IMR-90 (cell line): ENCODE results near the gene CCT5. TPM values are rescaled to one million over a fixed set of nuclear protein-coding genes. Genes with fewer than 3 reads are reported as not detected.

Experiments
- ATAC-seq: fragments of 200-7000 bp; cut with Tn5 transposase; 2 replicates; pipeline ENCODE4 v1.9.1; 2020; ENCODE audit warnings: low read depth, mild to moderate bottlenecking, moderate library complexity
- BruUV-seq: library from RNA; stranded (reverse); fragments of 400-500 nt; replicated peaks from 2 replicates; lab custom pipeline; 2021; lab: Mats Ljungman, UMichigan
- CTCF ChIA-PET: fragments of 300-600 bp; formaldehyde crosslinking; extraction: SDS; loops from one replicate; lab custom pipeline; 2021; ENCODE audit warnings: antibody characterized with exemption; lab: Yijun Ruan, JAX
- POLR2A ChIA-PET: fragments of 300-600 bp; sonication (Branson Sonifier 250); formaldehyde crosslinking; loops from one replicate; lab custom pipeline; 2022; ENCODE audit warnings: antibody characterized with exemption; ENCODE audit not compliant: unreplicated experiment; lab: Charles Lee
- DNase-seq: peaks from one replicate; pipeline ENCODE4 v3.0.0; 2013
- H2AFZ ChIP-seq: replicated peaks from 2 replicates; pipeline ENCODE3; 2013; ENCODE audit warnings: low read length, mild to moderate bottlenecking; ENCODE audit not compliant: poor library complexity
- H2AK5ac ChIP-seq: 2 replicates; pipeline ENCODE4 v1.6.1; 2013; ENCODE audit warnings: low read depth, low read length, inconsistent platforms
- H2AK9ac ChIP-seq: replicated peaks from 2 replicates; pipeline ENCODE3; 2013; ENCODE audit warnings: mild to moderate bottlenecking, low read depth, low read length, moderate library complexity; ENCODE audit not compliant: poor library complexity
- H2BK120ac ChIP-seq: 2 replicates; pipeline ENCODE4 v1.6.1; 2013; ENCODE audit warnings: low read depth, low read length, inconsistent platforms
- H2BK15ac ChIP-seq: 3 replicates; pipeline ENCODE4 v1.6.1; 2013; ENCODE audit warnings: low read depth, low read length, inconsistent platforms
- H2BK20ac ChIP-seq: 2 replicates; pipeline ENCODE4 v1.6.1; 2013; ENCODE audit warnings: low read depth, mild to moderate bottlenecking, inconsistent platforms, low read length, moderate library complexity
- H2BK5ac ChIP-seq: 2 replicates; pipeline ENCODE4 v1.6.1; 2013; ENCODE audit warnings: mild to moderate bottlenecking, low read depth, low read length, inconsistent platforms; ENCODE audit not compliant: poor library complexity, severe bottlenecking
- H3K14ac ChIP-seq: replicated peaks from 2 replicates; pipeline ENCODE4 v1.6.1; 2013; ENCODE audit warnings: low read depth, low read length, inconsistent platforms
- H3K18ac ChIP-seq: 2 replicates; pipeline ENCODE4 v1.6.1; 2013; ENCODE audit warnings: low read depth, low read length, control low read depth
- H3K23ac ChIP-seq: 2 replicates; pipeline ENCODE4 v1.6.1; 2013; ENCODE audit warnings: low read depth, low read length, inconsistent platforms
- H3K27ac ChIP-seq: 2 replicates; pipeline ENCODE4 v1.5.1; 2013; ENCODE audit warnings: mild to moderate bottlenecking, control low read depth, low read length; ENCODE audit not compliant: insufficient read depth
- H3K27me3 ChIP-seq: 2 replicates; pipeline ENCODE4 v1.6.1; 2013; ENCODE audit warnings: low read length; ENCODE audit not compliant: control insufficient read depth, insufficient read depth
- H3K36me3 ChIP-seq: 2 replicates; pipeline ENCODE4 v1.6.1; 2013; ENCODE audit warnings: low read length, mixed read lengths; ENCODE audit not compliant: control insufficient read depth, insufficient read depth
- H3K4ac ChIP-seq: 2 replicates; pipeline ENCODE4 v1.6.1; 2013; ENCODE audit warnings: low read depth, low read length, inconsistent platforms
- H3K4me1 ChIP-seq: 2 replicates; pipeline ENCODE4 v1.6.1; 2013; ENCODE audit warnings: low read length, mixed read lengths; ENCODE audit not compliant: control insufficient read depth, insufficient read depth
- H3K4me2 ChIP-seq: 2 replicates; pipeline ENCODE4 v1.6.1; 2013; ENCODE audit warnings: low read depth, mild to moderate bottlenecking, control low read depth, low read length, moderate library complexity
- H3K4me3 ChIP-seq: 2 replicates; pipeline ENCODE4 v1.5.1; 2013; ENCODE audit warnings: low read depth, mild to moderate bottlenecking, control low read depth, low read length, moderate library complexity; ENCODE audit not compliant: insufficient read depth
- H3K56ac ChIP-seq: 2 replicates; pipeline ENCODE4 v1.6.1; 2013; ENCODE audit warnings: low read length, inconsistent platforms; ENCODE audit not compliant: insufficient read depth; ENCODE audit errors: extremely low read depth
- H3K79me1 ChIP-seq, 2 experiments: 2 replicates each; pipeline ENCODE4 v1.6.1; 2013; ENCODE audit warnings: low read length in 2 of 2, inconsistent platforms in 1 of 2, low read depth in 1 of 2
- H3K9ac ChIP-seq: 2 replicates; pipeline ENCODE4 v1.6.1; 2013; ENCODE audit warnings: low read depth, low read length, control low read depth
- H3K9me1 ChIP-seq: 2 replicates; pipeline ENCODE4 v1.6.1; 2013; ENCODE audit warnings: low read length, inconsistent platforms; ENCODE audit not compliant: insufficient read depth
- H3K9me3 ChIP-seq: 2 replicates; pipeline ENCODE4 v1.6.1; 2013; ENCODE audit warnings: low read length; ENCODE audit not compliant: control insufficient read depth, insufficient read depth
- H4K20me1 ChIP-seq: 2 replicates; pipeline ENCODE4 v1.6.1; 2013; ENCODE audit warnings: low read length, inconsistent platforms; ENCODE audit not compliant: insufficient read depth
- H4K5ac ChIP-seq: 2 replicates; pipeline ENCODE4 v1.6.1; 2013; ENCODE audit warnings: mild to moderate bottlenecking, low read depth, low read length, control low read depth
- H4K8ac ChIP-seq, 2 experiments: 2 replicates each; pipeline ENCODE4 v1.6.1; 2013; ENCODE audit warnings: low read depth in 2 of 2, low read length in 2 of 2, control low read depth in 1 of 2, inconsistent platforms in 1 of 2
- H4K91ac ChIP-seq: 2 replicates; pipeline ENCODE4 v1.6.1; 2013; ENCODE audit warnings: low read depth, low read length, inconsistent platforms; ENCODE audit not compliant: insufficient read depth
- BHLHE40 ChIP-seq: fragments of 150-350 bp; IDR thresholded peaks from 2 replicates; pipeline ENCODE4 v1.6.1; 2016; ENCODE audit warnings: mild to moderate bottlenecking, low read depth, low read length
- CEBPB ChIP-seq: IDR thresholded peaks from 2 replicates; pipeline ENCODE4 v1.6.1; 2012; ENCODE audit warnings: low read depth, low read length, improper control_type of control experiment
- ELK1 ChIP-seq: fragments of 150-350 bp; IDR thresholded peaks from 2 replicates; pipeline ENCODE4 v1.6.1; 2016; ENCODE audit warnings: low read depth, mild to moderate bottlenecking, low read length, moderate library complexity, borderline replicate concordance
- FOS ChIP-seq: fragments of 150-350 bp; IDR thresholded peaks from 2 replicates; pipeline ENCODE4 v1.6.1; 2016; ENCODE audit warnings: low read depth, low read length
- MAFK ChIP-seq: IDR thresholded peaks from 2 replicates; pipeline ENCODE4 v1.6.1; 2012; ENCODE audit warnings: low read depth, low read length, improper control_type of control experiment
- MAZ ChIP-seq: IDR thresholded peaks from 2 replicates; pipeline ENCODE4 v1.6.1; 2012; ENCODE audit warnings: low read depth, mild to moderate bottlenecking, low read length, improper control_type of control experiment, moderate library complexity, borderline replicate concordance
- MXI1 ChIP-seq: IDR thresholded peaks from 2 replicates; pipeline ENCODE4 v1.6.1; 2012; ENCODE audit warnings: low read depth, mild to moderate bottlenecking, low read length, moderate library complexity, borderline replicate concordance
- NFE2L2 ChIP-seq: fragments of 150-350 bp; IDR thresholded peaks from 2 replicates; pipeline ENCODE4 v1.6.1; 2016; ENCODE audit warnings: low read depth, mild to moderate bottlenecking, low read length
- RFX5 ChIP-seq: IDR thresholded peaks from 2 replicates; pipeline ENCODE4 v1.8.0; 2012; ENCODE audit warnings: low read depth, mild to moderate bottlenecking, low read length, moderate library complexity
- USF2 ChIP-seq: fragments of 150-350 bp; IDR thresholded peaks from 2 replicates; pipeline ENCODE4 v1.6.1; 2017; ENCODE audit warnings: mild to moderate bottlenecking, antibody characterized with exemption, low read length, low read depth
- WGBS, 2 experiments: methylation state at CpG; one replicate each; pipeline versions ENCODE4 v1.1.5 to v1.1.7; 2013; ENCODE audit warnings: missing lambda C conversion rate in 2 of 2; ENCODE audit not compliant: insufficient read length in 1 of 2; ENCODE audit errors: extremely low coverage in 2 of 2; 5-methylcytosine and 5-hydroxymethylcytosine counted together
- dilution Hi-C: fragments of 300-500 bp; cut with HindIII; formaldehyde crosslinking; loops from one replicate; pipeline ENCODE4 v1.14.3; 2018; ENCODE audit warnings: low sequenced_read_pairs; ENCODE audit not compliant: unreplicated experiment
- in situ Hi-C: fragments of 300-500 bp; cut with MboI; formaldehyde crosslinking; loops from 3 replicates; pipeline ENCODE4 v1.14.3; 2019; ENCODE audit warnings: low sequenced_read_pairs, inconsistent platforms, mixed read lengths
- intact Hi-C: fragments of 100-400 bp; cut with micrococcal nuclease; formaldehyde crosslinking; loops from 2 replicates; pipeline ENCODE4 v1.10.0; 2022
- polyA plus RNA-seq, 3 experiments: library from polyadenylated mRNA; depleted of rRNA; stranded (reverse); fragments of >200 nt; gene quantifications; 2 replicates each; pipeline ENCODE4 v1.2.3, GENCODE V29; 2012; ENCODE audit warnings: low replicate concordance in 1 of 3
- total RNA-seq: library from RNA; depleted of rRNA; stranded (reverse); fragments of >200 nt; gene quantifications from 2 replicates; pipeline ENCODE4 v1.2.3, GENCODE V29; 2012

CCT5 gene
- total and polyA plus RNA-seq, 2 of the 4 experiments (the other 2 are of a cell fraction): 358 to 481 TPM

GRCh38 chr5:10219068-10219467 is 31.0 kb upstream of the CCT5 start:
- no peak for DNase-seq
- Histone ChIP-seq H3K27me3 (no peaks in the 10 kb centered on the region), H2BK5ac (no peak overlapping the region), H4K20me1 (no peaks in the 10 kb centered on the region), H2AK5ac (no peak overlapping the region), H3K4me3 (no peak overlapping the region), H4K5ac (no peak overlapping the region), H3K27ac (no peak overlapping the region), H3K4ac (no peak overlapping the region), H2AFZ (no peak overlapping the region), H2BK20ac (no peak overlapping the region), H2BK120ac (no peak overlapping the region), H3K18ac (no peak overlapping the region), H3K4me1 (peaks cover 7% of the 10 kb centered on the region), H4K8ac (no peak overlapping the region), H3K4me2 (no peak overlapping the region), H3K23ac (no peak overlapping the region), H2AK9ac (no peak overlapping the region), H3K9me3 (no peaks in the 10 kb centered on the region), H2BK15ac (no peak overlapping the region), H4K91ac (no peak overlapping the region), H3K9ac (no peak overlapping the region), H3K14ac (no peak overlapping the region), H3K79me1 (no peaks in the 10 kb centered on the region), H3K56ac (no peak overlapping the region), H3K36me3 (no peaks in the 10 kb centered on the region), H3K9me1 (peaks cover 6% of the 10 kb centered on the region; the same call in 1 of the 2 replicates)
- no peak for ATAC-seq
- intact Hi-C loops: loop anchor here (5.0 kb wide), 1 partner anchor 1048 kb away; no protein-coding TSS in a partner anchor
- dilution Hi-C loops: no loop called here
- ChIA-PET POLR2A (no interaction called here), CTCF (no interaction called here)
- in situ Hi-C loops: no loop called here
- WGBS, 2 experiments: no CpG with 5 or more reads among the region's 4 CpGs
- no TSS peak for BruUV-seq
- TF ChIP-seq ELK1 (no peak), NFE2L2 (no peak), USF2 (no peak), MXI1 (no peak), BHLHE40 (no peak), CEBPB (no peak), FOS (no peak), MAZ (no peak), RFX5 (no peak), MAFK (no peak)
